ENCODE data around the gene DEPDC1B.
"Not testable (repeated sequence)": the region's sequence is repeated elsewhere in the genome, so short reads cannot be mapped to it uniquely, and the experiment has no call there.

Gene DEPDC1B

DNA sequence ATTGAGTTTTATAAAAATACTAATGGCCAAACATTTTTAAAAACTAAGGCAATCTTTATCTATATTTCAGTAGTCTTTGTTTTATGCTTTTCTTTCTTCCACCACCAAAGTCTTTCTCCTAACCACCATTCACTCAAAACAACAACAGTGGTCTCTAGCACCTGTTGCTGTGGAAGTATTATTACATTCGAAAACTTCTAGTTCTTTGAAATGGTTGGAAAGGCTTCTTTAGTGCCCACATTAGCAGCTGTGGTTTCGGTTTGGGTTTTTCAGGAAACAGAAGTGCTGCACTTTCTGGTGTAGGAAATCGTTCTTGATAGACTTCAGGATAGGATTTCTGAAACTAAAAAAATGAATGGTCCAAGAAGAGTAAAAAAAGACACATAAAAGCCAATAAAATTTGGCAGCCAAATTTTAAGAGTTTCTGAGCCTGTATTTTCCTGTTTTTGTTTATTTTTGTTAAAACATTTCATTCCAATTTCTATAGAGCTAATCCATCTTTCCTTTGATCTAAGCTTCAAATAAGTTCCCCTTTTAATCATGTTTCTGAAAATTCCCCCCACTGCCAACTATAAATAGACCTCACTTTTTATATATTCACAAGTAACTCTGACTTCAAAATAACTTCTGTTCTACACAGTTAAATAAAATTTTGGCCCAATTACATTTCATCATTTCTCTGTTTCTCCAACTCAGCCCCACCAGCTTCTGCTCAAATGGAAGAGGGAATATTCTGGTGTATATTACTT, 102.2 kb downstream of the DEPDC1B start:
- DNase-seq (no peak), ATAC-seq (no peak)
- Mint-ChIP-seq H3K4me1 (peaks cover 18% of the 10 kb centered on the region), H3K27ac (no peak overlapping the region), H3K36me3 (ENCODE audit: low read depth) (no peaks in the 10 kb centered on the region), H3K4me3 (no peak overlapping the region), H3K9me3 (no peaks in the 10 kb centered on the region), H3K27me3 (no peaks in the 10 kb centered on the region)

DNA sequence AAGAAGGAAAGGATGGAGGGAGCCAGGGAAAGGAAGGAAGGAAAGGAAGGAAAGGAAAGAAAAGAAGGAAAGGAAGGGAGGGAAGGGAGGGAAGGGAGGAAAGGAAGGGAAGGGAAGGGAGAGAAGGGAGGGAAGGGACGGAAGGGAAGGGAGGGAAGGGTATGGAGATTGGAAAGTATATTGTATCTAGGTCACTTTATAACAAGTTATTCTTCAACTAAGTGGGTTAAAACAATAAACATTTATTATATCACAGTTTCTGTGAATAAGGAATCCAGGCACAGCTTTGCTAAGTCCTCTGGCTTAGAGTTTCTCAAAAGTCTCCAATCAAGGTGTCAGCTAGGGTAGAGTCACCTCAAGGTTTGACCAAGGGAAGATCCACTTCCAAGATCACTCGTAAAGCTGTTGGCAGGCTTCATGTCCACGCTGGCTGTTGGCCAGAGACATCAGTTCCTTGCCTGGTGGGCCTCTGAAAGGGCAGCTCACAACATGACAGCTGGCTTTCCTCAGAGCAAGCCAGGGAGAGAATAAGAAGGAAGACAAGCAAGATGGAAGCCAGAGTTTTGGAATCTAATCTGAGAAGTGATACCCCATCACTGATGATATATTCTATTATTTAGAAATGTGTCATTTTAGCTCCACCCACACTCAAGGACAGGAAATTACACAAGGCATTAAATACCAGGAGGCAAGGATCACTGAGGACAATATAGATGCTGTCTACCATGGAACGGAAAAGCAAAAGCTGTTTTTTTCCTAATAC, 105.1 kb downstream of the DEPDC1B start:
- no peak overlapping the region for H3K4me3 Mint-ChIP-seq
- H3K27ac Mint-ChIP-seq, result no peak overlapping the region
- no peak for DNase-seq
- H3K4me1 Mint-ChIP-seq, result peaks cover 18% of the 10 kb centered on the region
- H3K27me3 Mint-ChIP-seq, result no peaks in the 10 kb centered on the region
- H3K9me3 Mint-ChIP-seq, result no peaks in the 10 kb centered on the region
- no peak for ATAC-seq
- no peaks in the 10 kb centered on the region for H3K36me3 Mint-ChIP-seq (ENCODE audit: low read depth)

DNA sequence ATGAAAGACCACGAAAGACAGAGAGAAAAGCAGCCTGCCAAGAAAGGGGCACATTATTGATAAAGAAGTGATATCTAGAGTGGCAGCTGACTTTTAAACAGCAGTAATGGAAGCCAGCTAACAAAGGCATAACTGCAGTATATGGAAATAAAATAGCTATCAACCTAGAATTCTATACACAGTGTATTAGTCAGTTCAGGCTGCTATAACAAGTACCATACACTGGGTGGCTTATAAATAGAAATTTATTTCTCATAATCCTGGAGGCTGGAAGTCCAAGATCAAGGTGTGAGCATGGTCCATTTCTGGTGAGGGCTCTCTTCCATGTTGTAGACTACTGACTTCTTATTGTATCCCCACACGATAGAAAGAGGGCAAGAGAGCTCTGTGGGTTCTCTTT, 109.8 kb downstream of the DEPDC1B start:
- no peaks in the 10 kb centered on the region for H3K4me1 Mint-ChIP-seq
- no peak for DNase-seq

DNA sequence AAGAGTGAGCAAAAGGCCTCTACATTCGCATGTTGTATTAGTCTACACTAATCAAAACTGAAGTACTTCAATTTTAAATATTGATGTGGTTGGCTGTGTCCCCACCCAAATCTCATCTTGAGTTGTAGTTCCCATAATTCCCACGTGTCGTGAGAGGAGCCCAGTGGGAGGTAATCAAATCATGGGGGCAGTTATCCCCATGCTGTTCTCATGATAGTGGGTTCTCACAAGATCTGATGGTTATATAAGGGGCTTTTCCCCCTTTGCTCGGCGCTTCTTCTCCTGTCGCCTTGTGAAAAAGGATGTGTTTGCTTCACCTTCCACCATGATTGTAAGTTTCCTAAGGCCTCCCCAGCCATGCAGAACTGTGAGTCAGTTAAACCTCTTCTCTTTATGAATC, 112.7 kb downstream of the DEPDC1B start:
- not testable (repeated sequence) for H3K9me3 Mint-ChIP-seq; DNase-seq; H3K4me3 Mint-ChIP-seq; H3K4me1 Mint-ChIP-seq; H3K27ac Mint-ChIP-seq; H3K27me3 Mint-ChIP-seq; ATAC-seq; H3K36me3 Mint-ChIP-seq (ENCODE audit: low read depth)

More for the DNA sequence above, 109.8 kb downstream of the DEPDC1B start:
- ATAC-seq, result no peak
- Mint-ChIP-seq H3K9me3 (no peaks in the 10 kb centered on the region), H3K27ac (no peak overlapping the region), H3K4me3 (no peak overlapping the region), H3K36me3 (ENCODE audit: low read depth) (no peaks in the 10 kb centered on the region), H3K27me3 (no peaks in the 10 kb centered on the region)

DNA sequence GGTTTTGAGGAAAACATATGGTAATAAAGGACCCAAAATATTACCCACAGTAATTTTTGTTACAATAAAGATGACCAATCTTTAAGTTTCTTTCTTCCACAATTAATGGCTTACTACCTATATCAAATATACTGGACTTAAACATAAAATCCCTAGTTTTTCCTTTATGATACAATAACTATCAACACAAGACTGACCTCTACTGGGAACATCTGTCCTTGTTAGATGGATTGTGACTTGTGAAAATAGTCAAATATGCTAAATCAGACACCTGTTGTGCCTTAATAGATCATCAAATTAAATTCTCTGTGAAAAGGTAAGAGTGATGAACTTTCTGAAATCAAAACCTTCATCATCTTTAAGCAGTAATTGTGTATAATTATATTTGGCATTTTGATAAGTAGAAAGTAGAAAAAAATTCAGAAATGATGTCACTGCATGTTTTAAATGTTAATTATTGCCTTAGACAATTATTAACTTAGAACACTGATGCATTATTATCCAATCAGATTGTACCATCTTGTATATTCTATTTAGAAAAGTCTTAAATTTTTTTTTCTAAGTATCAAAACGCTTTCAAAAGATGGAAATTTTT, 113.6 kb downstream of the DEPDC1B start:
- DNase-seq, result no peak
- H3K27ac Mint-ChIP-seq, result no peak overlapping the region
- no peak overlapping the region for H3K4me3 Mint-ChIP-seq

DNA sequence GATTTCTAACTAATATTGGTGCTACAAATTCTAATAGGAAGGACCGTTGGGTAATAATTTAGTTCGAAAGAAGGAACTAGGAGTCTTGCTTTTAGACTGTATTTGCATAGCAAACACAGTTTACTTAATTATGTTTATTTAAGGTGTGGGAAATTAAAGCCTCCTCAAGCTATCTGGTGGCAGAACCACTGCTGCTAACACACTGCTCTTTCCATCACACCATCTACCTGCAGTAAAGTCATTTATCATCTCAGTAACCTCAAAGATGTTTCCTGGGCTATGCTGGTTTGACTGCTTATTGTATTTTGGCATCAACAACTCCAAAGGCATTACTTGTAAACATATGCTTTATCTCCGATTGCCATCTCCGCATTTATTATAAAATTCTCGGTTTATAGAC, 114.3 kb downstream of the DEPDC1B start:
- no peak for DNase-seq
- H3K4me3 Mint-ChIP-seq, result no peak overlapping the region
- H3K4me1 Mint-ChIP-seq, result no peaks in the 10 kb centered on the region
- H3K27ac Mint-ChIP-seq, result no peak overlapping the region
- H3K27me3 Mint-ChIP-seq, result no peaks in the 10 kb centered on the region
- H3K36me3 Mint-ChIP-seq (ENCODE audit: low read depth), result no peaks in the 10 kb centered on the region
- H3K9me3 Mint-ChIP-seq, result no peaks in the 10 kb centered on the region
- no peak for ATAC-seq

More for the DNA sequence above, 113.6 kb downstream of the DEPDC1B start:
- ATAC-seq, result no peak
- Mint-ChIP-seq H3K9me3 (no peaks in the 10 kb centered on the region), H3K36me3 (ENCODE audit: low read depth) (no peaks in the 10 kb centered on the region), H3K27me3 (no peaks in the 10 kb centered on the region), H3K4me1 (no peaks in the 10 kb centered on the region)

DNA sequence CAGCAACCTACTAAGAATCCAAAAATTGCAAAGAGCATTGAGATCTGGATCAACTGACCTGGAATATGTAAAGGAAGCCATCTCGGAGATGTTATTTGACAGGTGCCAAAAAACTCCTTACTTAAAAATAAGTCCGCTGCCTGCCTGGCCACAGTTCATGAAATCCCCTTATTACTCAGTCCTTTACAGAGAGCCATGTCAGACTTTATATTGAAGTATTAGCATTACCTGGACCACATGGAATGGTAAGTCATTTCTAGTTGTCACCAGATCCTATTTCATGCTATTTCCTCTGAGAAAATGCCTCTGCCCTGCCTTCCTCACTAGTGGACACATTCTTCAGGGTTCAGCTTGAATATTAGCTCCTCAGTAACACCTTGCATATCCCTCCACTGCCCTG, 115.7 kb downstream of the DEPDC1B start:
- Mint-ChIP-seq H3K27ac (no peak overlapping the region), H3K9me3 (no peaks in the 10 kb centered on the region), H3K4me3 (no peak overlapping the region), H3K4me1 (no peaks in the 10 kb centered on the region), H3K36me3 (ENCODE audit: low read depth) (no peaks in the 10 kb centered on the region), H3K27me3 (no peaks in the 10 kb centered on the region)
- no peak for ATAC-seq
- DNase-seq, result no peak

DNA sequence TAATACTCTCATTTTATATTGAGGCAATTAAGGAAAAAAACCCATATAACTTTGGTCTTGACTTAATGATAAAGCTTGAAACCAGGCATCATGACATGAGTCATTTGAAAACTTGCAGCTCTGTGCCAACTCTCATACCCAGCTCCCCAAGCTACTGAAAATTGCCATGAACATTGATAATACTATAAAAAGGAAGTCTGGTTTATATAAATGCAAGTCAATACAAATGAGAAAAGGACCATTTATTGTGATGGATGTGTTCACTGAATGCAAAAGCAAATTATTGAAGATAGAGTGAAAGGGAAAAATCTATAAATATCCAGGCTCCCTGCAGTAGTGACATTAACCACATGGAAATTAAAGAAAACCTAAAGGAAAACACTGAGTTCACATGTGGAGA, 116.3 kb downstream of the DEPDC1B start:
- no peaks in the 10 kb centered on the region for H3K9me3 Mint-ChIP-seq
- ATAC-seq (no peak), DNase-seq (no peak)
- no peak overlapping the region for H3K27ac Mint-ChIP-seq
- no peaks in the 10 kb centered on the region for H3K4me1 Mint-ChIP-seq
- no peak overlapping the region for H3K4me3 Mint-ChIP-seq
- no peaks in the 10 kb centered on the region for H3K36me3 Mint-ChIP-seq (ENCODE audit: low read depth)
- no peaks in the 10 kb centered on the region for H3K27me3 Mint-ChIP-seq

DNA sequence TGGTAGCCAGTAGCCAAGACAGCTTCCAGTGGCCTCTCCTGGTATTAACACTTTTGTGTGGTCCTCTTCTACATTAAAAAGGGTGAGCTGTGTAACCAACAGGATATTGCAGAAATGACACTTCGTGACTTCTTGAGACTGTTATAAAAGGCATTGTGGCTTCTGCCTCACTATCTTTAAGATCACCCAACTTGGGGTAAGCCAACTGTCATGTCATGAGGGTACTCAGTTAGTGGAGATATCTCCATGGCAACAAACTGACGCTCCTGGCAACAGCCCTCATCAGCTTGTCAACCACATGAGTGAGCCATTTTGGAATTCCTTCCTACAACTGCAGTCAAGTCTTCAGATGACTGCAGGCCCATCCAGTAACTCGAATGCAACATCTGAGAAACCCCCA, 121.7 kb downstream of the DEPDC1B start:
- no peak for DNase-seq
- no peak overlapping the region for H3K27ac Mint-ChIP-seq
- H3K36me3 Mint-ChIP-seq (ENCODE audit: low read depth), result peaks cover 3% of the 10 kb centered on the region
- no peak overlapping the region for H3K4me3 Mint-ChIP-seq
- H3K4me1 Mint-ChIP-seq, result no peaks in the 10 kb centered on the region
- no peak for ATAC-seq
- peaks cover 14% of the 10 kb centered on the region for H3K9me3 Mint-ChIP-seq
- no peaks in the 10 kb centered on the region for H3K27me3 Mint-ChIP-seq

DNA sequence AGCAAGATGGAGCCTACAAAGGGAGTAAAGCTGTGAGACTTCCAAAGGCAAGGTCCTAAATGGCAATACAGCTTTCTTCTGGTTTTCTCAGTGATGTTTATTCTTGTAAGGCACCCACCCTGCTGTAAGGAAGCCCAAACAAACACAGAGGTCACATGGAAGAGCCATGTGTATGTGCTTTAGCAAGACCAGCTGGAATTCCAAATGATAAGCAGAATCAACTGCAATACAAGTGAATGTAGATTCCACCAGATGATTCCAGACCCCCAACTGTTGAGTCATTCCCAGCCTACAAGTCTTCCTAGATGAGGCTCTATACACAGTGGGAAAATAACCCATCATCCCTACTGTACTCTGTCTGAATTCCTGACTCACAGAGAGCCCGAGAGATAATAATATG, 122.8 kb downstream of the DEPDC1B start:
- no peak overlapping the region for H3K27ac Mint-ChIP-seq
- no peaks in the 10 kb centered on the region for H3K27me3 Mint-ChIP-seq
- H3K4me1 Mint-ChIP-seq, result no peaks in the 10 kb centered on the region
- no peak for ATAC-seq
- H3K36me3 Mint-ChIP-seq (ENCODE audit: low read depth), result peaks cover 3% of the 10 kb centered on the region
- no peak overlapping the region for H3K4me3 Mint-ChIP-seq
- H3K9me3 Mint-ChIP-seq, result peaks cover 14% of the 10 kb centered on the region
- no peak for DNase-seq

DNA sequence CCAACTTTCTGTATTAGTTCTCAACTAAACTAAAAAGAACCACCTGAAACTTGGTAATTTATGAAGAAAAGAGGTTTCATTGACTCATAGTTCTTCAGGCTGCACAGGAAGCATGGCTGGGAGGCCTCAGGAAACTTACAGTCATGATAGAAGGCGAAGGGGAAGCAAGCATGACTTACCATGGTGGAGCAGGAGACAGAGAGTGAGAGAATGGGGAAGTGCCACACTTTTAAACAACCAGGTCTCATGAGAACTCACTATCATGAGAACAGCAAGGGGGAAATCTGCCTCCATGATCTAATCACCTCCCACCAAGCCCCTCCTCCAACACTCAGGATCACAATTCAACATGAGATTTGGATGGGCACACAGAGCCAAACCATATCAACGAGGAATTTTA, 123.5 kb downstream of the DEPDC1B start:
- no peak overlapping the region for H3K27ac Mint-ChIP-seq
- peaks cover 3% of the 10 kb centered on the region for H3K36me3 Mint-ChIP-seq (ENCODE audit: low read depth)
- no peaks in the 10 kb centered on the region for H3K27me3 Mint-ChIP-seq
- ATAC-seq (no peak), DNase-seq (no peak)
- no peaks in the 10 kb centered on the region for H3K4me1 Mint-ChIP-seq
- peaks cover 14% of the 10 kb centered on the region for H3K9me3 Mint-ChIP-seq
- no peak overlapping the region for H3K4me3 Mint-ChIP-seq

DNA sequence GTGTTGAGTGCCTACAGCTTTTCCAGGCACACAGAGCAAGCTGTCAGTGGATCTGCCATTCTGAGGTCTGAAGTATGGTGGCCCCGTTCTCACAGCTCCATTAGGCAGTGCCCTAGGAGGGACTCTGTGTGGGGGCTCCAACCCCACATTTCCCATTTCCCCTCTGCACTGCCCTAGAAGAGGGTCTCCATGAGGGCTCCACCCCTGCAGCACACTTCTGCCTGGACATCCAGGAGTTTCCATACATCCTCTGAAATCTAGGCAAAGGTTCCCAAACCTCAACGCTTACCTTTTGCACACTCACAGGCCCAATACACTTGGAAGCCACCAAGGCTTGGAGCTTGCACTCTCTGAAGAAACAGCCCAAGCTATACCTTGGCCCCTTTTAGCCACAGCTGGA, 131.3 kb downstream of the DEPDC1B start:
- Mint-ChIP-seq H3K27ac (no peak overlapping the region), H3K4me1 (no peaks in the 10 kb centered on the region), H3K9me3 (peaks cover 12% of the 10 kb centered on the region), H3K36me3 (ENCODE audit: low read depth) (no peaks in the 10 kb centered on the region), H3K4me3 (no peak overlapping the region), H3K27me3 (no peaks in the 10 kb centered on the region)
- no peak for DNase-seq
- ATAC-seq, result no peak

DNA sequence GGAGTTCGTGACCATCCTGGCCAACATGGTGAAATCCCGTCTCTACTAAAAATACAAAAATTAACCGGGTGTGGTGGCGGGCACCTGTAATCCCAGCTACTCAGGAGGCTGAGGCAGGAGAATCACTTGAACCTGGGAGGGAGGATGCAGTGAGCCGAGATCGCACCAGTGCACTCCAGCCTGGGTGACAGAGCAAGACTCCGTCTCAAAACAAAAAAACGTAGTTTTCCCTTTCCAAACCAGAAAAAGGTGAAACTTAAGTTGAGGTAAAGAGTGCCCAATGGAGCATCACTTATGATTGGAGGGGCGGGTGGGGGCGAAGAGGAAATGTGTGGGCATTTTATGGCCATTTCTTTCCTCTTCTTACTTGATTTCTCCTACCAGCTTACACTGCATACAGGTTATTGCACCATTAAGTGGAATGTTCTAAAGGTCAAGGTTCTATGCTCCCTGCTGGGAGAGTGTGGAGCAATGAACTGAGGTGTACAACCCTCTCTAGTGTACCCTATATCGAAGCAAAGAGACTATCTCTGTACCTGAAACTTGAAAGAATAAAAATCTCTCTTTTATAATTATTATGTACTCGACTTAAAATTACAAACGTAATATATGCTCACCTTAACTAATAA, 136.2 kb downstream of the DEPDC1B start:
- H3K27ac Mint-ChIP-seq, result no peak overlapping the region
- no peak for DNase-seq
- H3K27me3 Mint-ChIP-seq, result no peaks in the 10 kb centered on the region
- H3K9me3 Mint-ChIP-seq, result peaks cover 12% of the 10 kb centered on the region
- no peaks in the 10 kb centered on the region for H3K4me1 Mint-ChIP-seq
- H3K36me3 Mint-ChIP-seq (ENCODE audit: low read depth), result no peaks in the 10 kb centered on the region
- H3K4me3 Mint-ChIP-seq, result no peak overlapping the region
- no peak for ATAC-seq

DNA sequence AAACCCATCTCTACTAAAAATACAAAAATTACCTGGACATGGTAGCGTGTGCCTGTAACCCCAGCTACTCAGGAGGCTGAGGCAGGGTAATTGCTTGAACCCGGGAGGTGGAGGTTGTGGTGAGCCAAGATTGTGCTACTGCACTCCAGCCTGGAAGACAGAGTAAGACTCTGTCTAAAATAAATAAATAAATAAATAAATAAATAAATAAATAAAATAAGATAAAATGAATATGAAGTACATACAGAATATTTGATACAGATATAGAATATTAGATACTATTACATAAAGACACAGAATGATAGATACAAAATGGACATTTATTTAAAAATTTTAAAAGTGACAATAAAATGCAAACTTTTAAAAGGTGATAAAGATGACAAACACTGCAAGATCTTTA, 146.7 kb downstream of the DEPDC1B start:
- H3K4me1 Mint-ChIP-seq; DNase-seq; H3K36me3 Mint-ChIP-seq (ENCODE audit: low read depth); H3K27me3 Mint-ChIP-seq; H3K27ac Mint-ChIP-seq; H3K4me3 Mint-ChIP-seq; ATAC-seq; H3K9me3 Mint-ChIP-seq: not testable (repeated sequence)

DNA sequence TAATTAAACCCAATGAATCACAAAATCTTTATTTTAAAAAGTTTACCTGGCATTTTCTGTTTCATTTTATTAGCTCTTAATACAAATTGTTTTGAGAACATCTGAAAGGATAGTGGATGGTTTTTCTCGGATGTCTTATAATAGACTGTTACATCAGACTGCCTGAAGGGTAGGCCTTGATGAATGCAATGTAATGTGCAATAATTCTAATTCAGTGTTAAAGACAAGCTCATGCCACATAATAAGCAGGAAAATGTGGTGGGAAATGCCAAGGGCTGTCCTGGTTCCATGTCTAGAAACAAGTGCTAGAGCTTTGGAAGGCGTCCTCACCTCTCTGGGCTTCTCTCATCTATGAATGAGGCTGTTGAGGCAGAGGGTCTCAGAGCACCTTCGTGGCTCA, 148.1 kb downstream of the DEPDC1B start:
- no peak overlapping the region for H3K4me3 Mint-ChIP-seq
- no peaks in the 10 kb centered on the region for H3K4me1 Mint-ChIP-seq
- no peaks in the 10 kb centered on the region for H3K36me3 Mint-ChIP-seq (ENCODE audit: low read depth)
- no peak overlapping the region for H3K27ac Mint-ChIP-seq
- ATAC-seq (no peak), DNase-seq (no peak)
- H3K9me3 Mint-ChIP-seq, result no peaks in the 10 kb centered on the region
- H3K27me3 Mint-ChIP-seq, result peaks cover 2% of the 10 kb centered on the region

Measured in activated naive CD8-positive, alpha-beta T cell treated with anti-CD3 and anti-CD28 coated beads, Interleukin-2, amount 50 U/mL, for 24 hours (primary cell).